IPS-18c (cell line): ENCODE data around the gene STAT3.
A peak's percentile ranks its signal among the peaks of the same experiment; 100 is the strongest.
"Not testable (repeated sequence)": the region's sequence is repeated elsewhere in the genome, so short reads cannot be mapped to it uniquely, and the experiment has no call there.

Experiments
- H3K4me3 ChIP-seq: 2 replicates; pipeline ENCODE4 v1.7.0; 2013; ENCODE audit warnings: low read depth, mild to moderate bottlenecking, low read length, moderate library complexity; ENCODE audit not compliant: insufficient read depth
- H3K9me3 ChIP-seq: one replicate; pipeline ENCODE4 v1.6.1; 2013; ENCODE audit warnings: mild to moderate bottlenecking, low read length, moderate library complexity; ENCODE audit not compliant: control insufficient read depth, insufficient read depth

Gene STAT3

DNA sequence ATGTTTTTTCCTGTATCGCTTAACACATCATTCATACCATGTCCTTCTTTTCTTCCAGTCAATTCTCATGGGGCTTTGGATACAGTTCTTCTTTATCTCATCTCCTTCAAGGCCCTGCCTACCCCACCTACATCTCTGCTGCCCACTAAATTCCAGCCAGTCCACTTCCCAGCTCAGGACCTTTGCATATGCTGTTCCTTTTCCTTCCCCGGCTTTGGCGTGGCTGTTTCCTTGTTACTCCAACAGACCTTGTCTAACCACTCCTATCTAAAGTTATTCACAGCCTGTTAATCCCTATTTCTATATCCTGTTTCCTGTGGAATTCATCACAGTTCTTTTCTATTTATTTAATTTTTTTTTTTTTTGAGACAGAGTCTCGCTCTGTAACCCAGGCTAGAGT lies 6.6 kb upstream of the STAT3 start:
- H3K9me3 ChIP-seq, result no peaks in the 10 kb centered on the region

DNA sequence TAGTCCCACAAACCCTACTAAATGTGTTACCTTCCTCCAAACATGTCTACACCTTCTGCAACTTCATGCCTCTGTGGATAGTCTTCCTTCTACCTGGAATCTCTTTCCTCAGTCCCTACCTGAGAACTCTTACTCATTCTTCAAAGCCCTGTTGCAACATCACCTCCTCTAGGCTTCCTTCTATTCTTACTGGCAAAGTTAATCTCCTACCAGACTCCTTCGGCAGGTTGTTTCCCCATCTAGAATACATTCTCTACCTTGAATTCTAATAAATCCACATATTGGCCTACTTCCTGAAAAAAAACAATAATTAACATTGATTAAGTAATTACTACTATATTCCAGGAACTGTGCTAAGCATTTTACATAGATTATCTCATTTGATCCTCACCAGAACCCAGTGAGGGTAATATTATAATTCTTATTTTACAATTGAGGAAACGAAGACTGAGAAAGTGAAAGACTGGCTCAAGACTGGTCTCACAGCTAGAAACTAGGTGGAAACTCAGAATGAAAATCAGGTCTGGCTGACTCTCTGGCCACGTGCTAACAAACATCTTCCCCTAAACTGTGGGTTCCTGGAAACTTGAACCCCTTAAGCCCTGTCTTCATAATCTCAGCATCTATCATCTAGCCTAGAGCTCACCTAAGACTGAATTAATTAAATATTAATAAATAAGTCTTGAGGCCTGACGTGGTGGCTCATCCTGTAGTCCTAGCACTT lies 4.6 kb upstream of the STAT3 start:
- Histone ChIP-seq H3K4me3 (no peak overlapping the region), H3K9me3 (no peaks in the 10 kb centered on the region)

More for the DNA sequence above, 6.6 kb upstream of the STAT3 start:
- no peak overlapping the region for H3K4me3 ChIP-seq

DNA sequence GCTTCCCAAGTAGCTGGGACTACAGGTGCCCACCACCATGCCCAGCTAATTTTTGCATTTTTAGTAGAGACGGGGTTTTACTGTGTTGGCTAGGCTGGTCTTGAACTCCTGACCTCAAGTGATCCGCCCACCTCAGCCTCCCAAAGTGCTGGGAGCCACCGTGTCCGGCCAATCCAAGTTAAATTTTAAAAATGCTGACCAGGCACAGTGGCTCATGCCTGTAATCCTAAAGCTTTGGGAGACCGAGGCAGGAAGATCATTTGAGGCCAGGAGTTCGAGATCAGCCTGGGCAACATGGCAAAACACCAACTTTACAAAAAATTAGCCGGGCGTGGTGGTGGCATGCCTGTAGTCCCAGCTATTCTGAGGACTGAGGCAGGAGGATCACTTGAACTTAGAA lies 3.2 kb upstream of the STAT3 start:
- H3K4me3 ChIP-seq, H3K9me3 ChIP-seq: not testable (repeated sequence)

DNA sequence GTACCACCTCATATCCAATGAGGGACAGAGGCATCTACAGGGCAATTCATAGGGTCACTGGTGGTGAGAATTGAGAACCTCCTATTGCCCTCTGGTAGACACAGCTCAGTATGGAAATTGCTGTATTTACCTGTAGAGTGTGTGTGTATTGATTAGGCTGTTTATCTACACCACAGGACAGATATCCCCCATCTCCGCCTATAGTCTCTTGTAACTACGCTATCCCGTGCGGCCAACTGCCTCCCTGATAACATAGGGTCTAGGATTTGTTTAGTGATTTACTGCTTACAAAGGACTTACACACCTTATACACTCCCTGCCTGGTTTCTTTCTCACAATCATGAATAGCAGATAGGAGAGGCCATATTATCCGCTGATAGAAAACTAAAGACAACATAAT lies 1.7 kb upstream of the STAT3 start:
- no peaks in the 10 kb centered on the region for H3K9me3 ChIP-seq
- no peak overlapping the region for H3K4me3 ChIP-seq

DNA sequence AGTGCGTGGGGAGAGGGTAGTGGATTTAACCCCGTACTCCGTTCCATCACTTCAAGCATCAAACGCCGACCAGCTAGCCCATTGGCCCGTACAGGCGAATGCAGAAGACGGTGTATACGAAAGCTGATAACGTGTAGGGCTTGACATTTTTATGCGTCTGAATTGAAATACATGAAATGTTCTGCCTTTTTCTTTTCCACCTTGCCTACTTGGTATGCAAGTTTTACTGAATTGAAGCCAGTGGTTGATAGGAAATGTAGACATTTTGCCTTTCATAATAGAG lies 834 bp upstream of the STAT3 start:
- peak overlapping the region; percentile 50; the same call in 1 of the 2 replicates for H3K4me3 ChIP-seq
- H3K9me3 ChIP-seq, result no peaks in the 10 kb centered on the region

DNA sequence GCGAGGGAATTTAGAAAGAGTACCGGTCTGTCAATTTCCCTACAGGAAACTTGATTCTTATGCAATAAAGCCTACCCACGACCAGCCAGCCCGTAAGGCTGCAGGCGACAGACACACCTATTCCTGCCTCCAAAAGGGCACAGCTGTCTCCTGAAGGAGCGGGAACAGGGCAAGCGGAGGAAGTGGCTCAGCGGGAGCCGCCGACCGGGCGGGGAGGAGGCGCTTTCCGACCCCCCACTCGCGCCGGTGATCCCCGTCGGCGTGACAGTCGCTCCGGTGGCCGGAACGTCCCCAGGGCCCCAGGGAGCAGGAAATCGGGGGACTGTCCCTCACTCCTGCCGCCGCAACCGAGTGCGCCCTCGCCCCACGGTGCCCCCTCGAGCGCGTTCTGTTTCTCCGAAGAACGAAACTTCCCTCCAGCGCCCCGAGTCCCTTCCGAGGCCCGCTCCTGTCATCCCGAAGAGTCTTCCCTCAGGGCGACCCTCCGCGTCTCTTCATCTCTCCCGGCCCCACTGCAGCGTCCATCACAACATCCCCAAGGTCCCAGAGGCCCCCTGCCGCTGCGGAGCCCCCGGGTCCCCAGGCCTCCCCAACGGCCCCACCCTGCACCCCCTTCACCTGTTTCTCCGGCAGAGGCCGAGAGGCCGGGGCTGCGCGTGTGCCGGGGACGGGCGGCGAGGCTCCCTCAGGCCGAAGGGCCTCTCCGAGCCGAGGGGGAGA lies 421 bp downstream of the STAT3 start:
- no peaks in the 10 kb centered on the region for H3K9me3 ChIP-seq
- H3K4me3 ChIP-seq, result peak overlapping the region; percentile 95

DNA sequence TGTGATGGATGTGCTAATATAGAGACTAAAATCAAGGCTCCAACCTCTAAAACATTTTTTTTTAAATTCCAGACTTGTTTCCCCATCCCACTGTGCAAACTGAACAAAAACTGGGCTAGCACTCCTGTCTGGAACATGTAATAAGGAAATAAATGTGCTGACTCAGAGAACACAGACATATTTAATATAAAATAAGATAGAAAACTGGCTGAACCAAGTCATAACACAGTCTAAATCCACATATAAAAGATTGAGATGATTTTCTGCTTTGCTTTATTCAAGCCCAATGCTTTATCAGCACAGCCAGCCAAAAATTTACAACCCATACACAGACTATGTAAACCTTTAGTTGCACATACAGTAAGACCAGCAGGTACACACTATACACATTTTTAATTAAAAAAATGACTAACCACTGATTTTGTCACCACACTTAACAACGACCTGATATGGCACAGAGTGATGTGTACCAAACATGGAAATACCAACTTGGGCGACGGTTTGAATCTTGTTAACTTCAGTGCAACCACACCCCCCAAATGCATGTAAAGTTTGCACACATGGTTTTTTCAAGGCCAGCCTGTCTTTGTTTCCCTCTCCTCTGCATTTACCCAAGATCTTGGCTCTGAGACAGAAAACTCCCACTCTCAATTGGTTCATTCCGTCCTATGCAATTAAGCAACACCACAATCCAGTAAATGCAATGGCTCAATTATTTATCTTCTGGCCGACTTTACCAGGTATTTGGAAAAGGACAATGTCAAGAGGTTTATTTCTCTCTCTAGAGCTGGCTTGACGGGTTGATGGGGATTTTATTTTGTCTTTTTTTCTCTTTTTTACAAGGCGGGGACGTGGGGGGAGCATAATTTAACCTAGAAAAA lies 1.2 kb downstream of the STAT3 start:
- H3K4me3 ChIP-seq, result peak overlapping the region; percentile 95
- H3K9me3 ChIP-seq, result no peaks in the 10 kb centered on the region

DNA sequence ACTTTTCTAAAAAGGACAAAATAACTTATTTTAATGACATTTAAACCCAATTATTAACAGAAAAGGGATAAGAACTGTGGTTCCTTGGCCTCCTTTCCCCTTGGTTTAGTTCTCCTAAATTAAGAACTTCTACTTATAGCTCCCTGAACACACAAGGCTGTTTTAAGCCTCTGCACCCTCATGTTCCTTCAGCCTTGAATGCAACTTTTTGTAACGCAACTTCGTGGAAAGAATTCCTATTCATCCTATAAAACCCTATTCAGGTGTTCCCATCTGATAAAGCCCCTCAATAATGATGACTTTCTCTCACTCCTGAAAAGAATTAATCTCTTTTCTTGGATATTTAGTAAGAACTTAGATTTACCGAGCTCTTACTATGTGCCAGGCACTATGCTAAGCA lies 6.3 kb downstream of the STAT3 start:
- no peaks in the 10 kb centered on the region for H3K9me3 ChIP-seq
- H3K4me3 ChIP-seq, result no peak overlapping the region

DNA sequence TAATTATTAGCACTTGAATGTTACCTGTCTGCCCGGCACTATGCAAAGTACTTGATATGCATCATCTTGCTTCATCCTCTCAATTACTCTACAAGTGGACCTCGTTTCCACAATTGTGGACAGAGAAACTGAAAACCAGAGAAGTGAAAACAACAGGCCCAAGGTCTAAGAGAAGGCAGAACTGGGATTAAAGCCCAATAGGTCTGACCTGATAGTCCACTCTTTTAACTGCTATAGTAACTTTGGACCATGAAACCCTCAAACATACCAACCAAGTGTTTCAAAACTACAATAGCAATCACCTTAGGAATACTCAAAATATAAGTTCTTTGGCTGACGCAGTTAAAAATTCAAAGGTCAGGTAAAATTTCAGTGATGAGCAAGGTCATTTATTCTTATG lies 7.3 kb downstream of the STAT3 start:
- Histone ChIP-seq H3K4me3 (no peak overlapping the region), H3K9me3 (no peaks in the 10 kb centered on the region)

DNA sequence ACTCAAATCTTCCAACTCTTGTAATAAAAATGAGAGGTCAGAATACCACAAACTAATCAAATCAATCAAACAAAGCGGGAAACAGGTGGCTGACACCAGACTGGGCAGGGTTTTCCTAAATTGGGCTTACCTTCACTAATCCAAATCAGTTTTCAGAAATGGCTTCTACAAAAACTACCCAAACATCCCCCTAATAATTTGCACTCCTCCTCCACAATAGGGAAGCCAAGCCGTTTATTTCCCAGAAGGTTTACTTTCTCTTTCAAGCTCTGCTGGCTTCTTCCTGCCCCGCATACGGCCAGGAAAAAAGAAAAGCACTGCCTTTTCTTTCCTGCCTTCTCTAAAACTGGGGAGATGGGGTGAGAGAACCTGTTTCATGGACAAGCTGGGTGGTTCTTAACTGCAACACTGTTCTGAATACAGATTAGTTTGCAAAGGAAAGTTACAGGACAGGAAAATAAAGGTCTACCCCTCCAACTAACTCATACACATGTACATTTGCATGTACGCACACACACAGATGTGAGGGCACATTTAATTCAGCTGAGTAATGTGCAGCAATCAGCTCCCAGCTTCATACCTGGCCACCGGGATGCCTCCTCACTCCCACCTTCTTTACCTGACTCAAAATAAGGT lies 9.2 kb downstream of the STAT3 start:
- no peak overlapping the region for H3K4me3 ChIP-seq
- no peaks in the 10 kb centered on the region for H3K9me3 ChIP-seq

DNA sequence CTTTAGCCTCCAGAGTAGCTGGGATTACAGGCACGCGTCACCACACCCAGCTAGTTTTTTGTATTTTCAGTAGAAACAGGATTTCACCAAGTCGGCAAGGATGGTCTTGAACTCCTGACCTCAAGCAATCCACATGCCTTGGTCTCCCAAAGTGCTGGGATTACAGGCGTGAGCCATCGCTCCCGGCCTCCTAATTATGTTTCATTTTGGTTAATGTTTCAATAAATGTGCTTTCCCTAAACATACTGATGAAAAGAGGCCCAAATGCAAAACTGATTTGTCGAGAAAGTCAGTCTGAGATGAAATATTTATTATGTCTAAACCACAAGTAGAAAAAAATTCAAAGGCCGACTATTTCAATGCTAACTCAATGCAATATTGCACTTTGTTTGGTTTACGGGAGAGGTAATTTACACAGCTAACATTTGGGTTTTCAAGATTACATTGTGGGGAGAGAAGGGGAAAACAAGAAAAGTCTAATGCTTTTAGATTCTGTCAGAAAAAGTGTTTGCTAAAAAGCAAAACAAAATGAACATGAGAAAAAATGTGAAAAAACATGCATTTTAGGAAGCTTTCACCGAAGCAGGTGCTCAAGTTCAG lies 9.8 kb downstream of the STAT3 start:
- no peak overlapping the region for H3K4me3 ChIP-seq
- no peaks in the 10 kb centered on the region for H3K9me3 ChIP-seq

DNA sequence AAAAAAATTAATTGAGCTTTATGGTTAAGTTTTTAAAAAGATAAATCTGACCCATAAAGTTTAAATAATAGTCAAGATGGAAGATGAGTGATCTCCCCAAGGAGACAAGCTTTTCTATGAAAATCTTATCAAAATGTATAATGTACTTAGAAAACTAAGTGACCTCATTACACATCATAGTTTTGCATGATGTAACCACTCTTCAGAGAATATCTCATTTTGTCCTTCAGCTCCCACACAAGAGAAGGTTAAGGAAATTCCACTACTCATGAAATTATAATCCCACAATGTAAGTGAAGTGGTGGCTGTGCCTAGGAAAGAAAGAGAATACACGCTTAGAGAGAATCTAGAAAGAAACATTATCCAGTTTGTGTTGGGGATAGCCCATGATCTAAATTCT lies 14.3 kb downstream of the STAT3 start:
- H3K9me3 ChIP-seq, result no peaks in the 10 kb centered on the region
- no peak overlapping the region for H3K4me3 ChIP-seq

DNA sequence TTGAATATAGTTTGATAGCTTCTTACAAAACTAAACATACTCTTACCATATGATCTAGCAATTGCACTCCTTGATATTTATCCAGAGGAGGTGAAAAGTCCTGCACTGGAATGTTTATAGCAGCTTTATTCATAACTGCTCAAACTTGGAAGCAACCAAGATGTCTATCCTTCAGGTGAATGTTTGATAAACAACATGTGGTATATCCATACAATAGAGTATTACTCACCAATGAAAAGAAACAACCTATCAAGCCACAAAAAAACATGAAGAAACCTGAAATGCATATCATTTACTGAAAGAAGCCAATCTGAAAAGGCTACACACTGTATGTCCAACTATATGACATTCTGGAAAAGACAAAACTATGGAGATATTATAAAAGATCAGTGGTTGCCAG lies 16.1 kb downstream of the STAT3 start:
- no peaks in the 10 kb centered on the region for H3K9me3 ChIP-seq
- no peak overlapping the region for H3K4me3 ChIP-seq

DNA sequence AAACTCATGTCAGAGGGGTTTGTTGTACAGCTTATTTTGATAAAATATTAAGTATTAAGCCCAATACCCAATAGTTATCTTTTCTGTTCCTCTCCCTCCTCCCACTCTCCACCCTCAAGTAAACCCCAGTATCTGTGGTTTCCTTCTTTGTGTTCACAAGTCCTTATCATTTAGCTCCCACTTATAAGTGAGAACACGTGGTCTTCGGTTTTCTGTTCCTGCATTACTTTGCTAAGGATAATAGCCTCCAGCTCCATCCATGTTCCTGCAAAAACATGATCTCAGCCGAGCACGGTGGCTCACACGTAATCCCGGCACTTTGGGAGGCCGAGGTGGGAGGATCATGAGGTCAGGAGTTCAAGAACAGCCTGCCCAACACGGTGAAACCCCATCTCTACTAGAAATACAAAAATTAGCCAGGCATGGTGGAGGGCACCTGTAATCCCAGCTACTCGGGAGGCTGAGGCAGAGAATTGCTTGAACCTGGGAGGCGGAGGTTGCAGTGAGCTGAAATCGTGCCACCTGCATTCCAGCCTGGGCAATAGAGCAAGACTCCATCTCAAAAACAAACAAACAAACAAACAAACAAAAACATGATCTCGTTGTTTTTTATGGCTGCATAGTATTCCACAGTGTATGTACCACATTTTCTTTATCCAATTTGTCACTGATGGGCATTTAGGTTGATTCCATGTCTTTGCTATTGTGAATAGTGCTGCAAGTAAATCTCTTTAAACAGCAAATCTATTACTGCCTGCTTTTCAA lies 19.3 kb downstream of the STAT3 start:
- not testable (repeated sequence) for H3K9me3 ChIP-seq, H3K4me3 ChIP-seq

DNA sequence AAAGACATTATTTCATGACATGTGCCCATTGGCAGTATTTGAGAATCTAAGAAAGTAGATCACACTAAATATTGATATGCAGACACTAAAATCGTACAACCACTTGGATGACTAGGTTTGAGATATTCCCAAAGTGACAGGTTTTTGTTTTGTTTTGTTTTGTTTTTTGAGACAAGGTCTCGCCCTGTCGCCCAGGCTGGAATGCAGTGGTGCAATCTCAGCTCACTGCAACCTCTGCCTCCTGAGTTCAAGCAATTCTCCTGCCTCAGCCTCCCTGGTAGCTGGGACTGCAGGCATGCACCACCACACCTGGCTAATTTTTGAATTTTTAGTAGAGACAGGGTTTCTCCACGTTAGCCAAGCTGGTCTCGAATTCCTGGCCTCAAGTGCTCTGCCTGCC lies 19.9 kb downstream of the STAT3 start:
- H3K9me3 ChIP-seq, H3K4me3 ChIP-seq: not testable (repeated sequence)

DNA sequence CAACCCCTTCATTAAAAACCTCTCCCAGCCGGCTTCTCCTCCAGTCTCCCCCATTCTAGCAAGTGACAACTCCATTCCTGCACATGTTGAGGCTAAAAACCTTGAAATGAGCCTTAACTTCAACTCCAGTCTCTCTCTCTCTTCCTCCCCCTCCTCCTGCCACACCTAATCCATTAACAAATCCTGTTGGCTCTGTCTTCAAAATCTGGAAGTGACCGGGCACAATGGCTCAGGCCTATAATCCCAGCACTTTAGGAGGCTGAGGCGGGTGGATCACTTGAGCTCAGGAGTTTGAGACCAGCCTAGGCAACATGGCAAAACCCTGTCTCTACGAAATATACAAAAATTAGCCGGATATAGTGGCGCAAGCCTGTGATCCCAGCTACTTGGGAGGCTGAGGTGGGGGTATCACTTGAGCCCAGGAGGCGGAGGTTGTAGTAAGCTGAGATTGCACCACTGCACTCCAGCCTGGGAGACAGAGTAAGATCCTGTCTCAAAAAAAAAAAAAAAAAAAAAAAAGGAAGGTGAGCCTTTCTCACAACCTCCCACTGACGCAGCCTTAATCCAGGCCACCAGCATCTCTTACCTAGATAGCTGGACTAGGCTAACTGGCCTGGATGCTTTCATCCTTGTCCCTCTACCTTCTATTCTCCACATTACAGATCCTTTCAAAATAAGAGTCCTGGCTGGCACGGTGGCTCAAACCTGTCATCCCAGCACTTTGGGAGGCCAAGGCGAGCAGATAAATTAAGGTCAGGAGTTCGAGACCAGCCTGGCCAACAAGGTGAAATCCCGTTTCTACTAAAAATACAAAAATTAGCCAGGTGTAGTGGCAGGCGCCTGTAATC lies 21.8 kb downstream of the STAT3 start:
- H3K4me3 ChIP-seq, H3K9me3 ChIP-seq: not testable (repeated sequence)
